HG03095 (cell line): ENCODE data around the gene ESR2.
A peak's percentile ranks its signal among the peaks of the same experiment; 100 is the strongest.
"Not testable (repeated sequence)": the region's sequence is repeated elsewhere in the genome, so short reads cannot be mapped to it uniquely, and the experiment has no call there.

ENCODE experiments used
- ATAC-seq: cut with Tn5 transposase; IDR thresholded peaks from one replicate; pipeline ENCODE4 v1.9.1; 2021; ENCODE audit warnings: moderate library complexity; ENCODE audit not compliant: unreplicated experiment

The ESR2 gene

GRCh38 chr14:64221391-64222003 is 72.7 kb downstream of the ESR2 start:
- ATAC-seq = no peak

DNA sequence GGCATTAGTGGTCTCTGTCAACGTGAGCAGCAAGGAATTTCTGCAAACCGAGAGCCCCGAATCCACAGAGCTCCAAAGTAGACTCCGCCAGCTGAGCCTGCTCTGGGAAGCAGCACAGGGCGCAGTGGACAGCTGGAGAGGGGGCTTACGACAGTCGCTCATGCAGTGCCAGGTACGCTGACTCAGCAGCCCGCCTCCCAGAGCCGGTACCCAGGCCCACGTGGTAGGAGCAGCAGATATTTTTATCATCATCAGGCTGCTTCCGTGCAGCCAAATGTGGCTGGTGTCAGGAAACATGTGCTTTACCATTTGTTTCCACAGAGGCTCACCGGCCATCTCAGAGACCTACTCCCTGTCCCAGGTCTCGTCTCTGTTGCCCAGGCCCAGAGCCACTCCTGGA is 73.7 kb downstream of the ESR2 start:
- no peak for ATAC-seq

DNA sequence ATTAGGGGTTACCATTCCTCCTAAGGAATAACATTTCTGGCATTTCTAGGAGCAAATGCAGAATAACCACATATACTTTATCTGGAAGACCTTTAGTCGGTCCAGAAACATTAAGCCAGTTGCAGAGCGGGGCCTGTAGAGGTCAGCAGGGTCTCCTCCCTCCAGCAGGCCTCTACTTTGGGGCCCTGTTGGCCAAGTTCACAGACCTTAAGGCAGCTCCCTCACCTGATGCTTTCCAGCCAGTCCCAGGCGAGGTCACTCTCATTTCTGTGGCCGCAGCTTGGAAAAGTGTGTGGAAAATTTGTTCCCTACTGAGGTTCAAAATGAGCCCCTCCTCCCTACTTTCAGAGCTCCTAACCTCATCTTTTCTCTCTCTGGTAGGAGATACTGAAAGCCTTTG is 74.1 kb downstream of the ESR2 start:
- ATAC-seq = no peak

- ATAC-seq = peak; percentile 40
Measured at GRCh38 chr14:64218344-64219240, 75.6 kb downstream of the ESR2 start.

DNA sequence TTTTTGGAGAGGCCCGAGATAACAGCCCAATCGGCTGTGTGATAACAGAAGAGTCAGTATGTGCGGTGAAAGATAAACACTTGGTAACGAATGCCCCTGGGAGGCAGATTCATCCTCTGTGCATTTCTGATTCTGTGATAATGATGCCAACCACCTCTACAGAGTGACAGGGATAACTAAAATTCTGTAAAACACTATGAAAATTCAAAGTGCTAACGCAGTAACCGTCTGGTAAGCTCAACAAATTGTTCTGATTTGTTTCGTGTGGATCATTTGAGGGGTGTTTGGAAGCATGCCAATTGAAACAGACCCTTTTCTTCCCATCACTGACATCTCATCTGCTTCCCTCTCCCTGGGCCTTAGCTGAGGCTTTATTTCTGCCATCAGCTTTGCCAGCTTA is 76.3 kb downstream of the ESR2 start:
- ATAC-seq = no peak

GRCh38 chr14:64217308-64217707 is 76.9 kb downstream of the ESR2 start:
- ATAC-seq = no peak

DNA sequence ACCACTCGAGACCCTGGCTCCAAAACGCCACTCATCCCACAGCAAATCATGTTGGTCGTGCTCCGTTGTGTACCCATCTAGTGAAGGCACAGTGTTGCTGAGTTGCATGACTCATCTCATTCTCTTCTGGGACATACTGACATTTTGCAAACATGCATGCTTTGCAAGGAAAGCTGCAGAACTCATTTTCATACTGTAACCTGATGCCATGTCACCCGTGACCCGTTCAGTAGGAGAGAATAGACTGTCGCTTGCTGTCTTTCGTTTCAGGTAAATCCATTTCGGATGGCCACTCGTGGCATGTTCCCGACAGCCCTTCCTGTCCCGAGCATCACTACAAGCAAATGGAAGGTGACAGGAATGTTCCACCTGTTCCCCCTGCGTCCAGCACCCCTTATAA is 78.2 kb downstream of the ESR2 start:
- ATAC-seq = no peak

DNA sequence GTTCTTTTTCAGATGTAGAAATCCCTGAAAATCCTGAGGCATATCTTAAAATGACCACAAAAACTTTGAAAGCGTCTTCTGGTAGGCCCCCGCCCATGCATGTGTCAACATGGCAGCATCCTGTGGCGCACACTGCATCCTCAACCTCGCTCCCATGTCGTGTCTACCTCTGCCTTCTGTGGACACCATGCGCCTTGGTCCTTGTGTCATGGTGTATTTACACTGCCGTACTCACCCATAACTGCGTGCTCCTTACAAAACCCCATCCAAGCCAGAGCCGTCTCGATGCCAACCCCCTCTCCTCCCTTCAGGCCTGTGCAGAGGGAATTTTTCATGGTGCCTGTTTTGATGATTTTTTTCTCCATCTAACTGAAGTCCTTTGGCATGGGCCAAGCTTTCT is 78.9 kb downstream of the ESR2 start:
- ATAC-seq = no peak

- no peak for ATAC-seq
Measured at GRCh38 chr14:64213853-64214570, 80.2 kb downstream of the ESR2 start.

DNA sequence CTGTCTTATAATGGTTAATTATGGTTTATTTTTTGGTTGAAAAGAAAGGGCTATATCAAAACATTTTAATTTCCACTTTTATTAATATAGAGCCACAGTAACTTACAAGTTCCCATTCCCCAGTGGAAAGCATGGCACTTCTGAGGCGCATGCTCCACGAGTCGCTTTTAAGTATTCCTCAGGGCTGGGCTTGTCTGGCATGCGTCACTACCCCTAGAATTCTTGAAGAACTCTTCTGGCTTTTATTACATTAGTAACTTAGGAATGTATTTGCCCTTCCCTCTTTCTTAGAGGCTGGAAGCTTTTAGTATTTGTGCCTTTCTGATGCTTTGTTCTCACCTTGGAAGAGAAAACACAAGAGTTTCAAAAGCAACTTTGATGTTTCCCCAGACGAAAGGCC is 81.1 kb downstream of the ESR2 start:
- ATAC-seq = no peak

GRCh38 chr14:64212666-64213065 is 81.5 kb downstream of the ESR2 start:
- ATAC-seq = no peak

DNA sequence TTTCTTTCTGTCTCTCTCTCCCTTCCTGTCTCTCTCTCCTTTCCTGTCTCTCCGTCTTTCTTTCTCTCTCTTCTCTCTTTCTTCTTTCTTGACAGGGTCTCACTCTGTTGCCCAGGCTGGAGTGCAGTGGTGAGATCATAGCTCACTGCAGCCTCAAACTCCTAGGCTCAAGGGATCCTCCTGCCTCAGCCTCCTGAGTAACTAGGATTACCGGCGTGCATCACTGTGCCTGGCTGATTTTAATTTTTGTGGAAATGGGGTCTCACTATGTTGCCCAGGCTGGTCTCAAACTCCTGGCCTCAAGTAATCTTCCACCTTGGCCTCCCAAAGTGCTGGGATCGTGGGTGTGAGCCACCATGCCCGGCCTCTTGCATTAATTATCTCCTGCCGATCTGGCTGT is 83.3 kb downstream of the ESR2 start:
- ATAC-seq = not testable (repeated sequence)

GRCh38 chr14:64210216-64210615 is 84.0 kb downstream of the ESR2 start:
- no peak for ATAC-seq

DNA sequence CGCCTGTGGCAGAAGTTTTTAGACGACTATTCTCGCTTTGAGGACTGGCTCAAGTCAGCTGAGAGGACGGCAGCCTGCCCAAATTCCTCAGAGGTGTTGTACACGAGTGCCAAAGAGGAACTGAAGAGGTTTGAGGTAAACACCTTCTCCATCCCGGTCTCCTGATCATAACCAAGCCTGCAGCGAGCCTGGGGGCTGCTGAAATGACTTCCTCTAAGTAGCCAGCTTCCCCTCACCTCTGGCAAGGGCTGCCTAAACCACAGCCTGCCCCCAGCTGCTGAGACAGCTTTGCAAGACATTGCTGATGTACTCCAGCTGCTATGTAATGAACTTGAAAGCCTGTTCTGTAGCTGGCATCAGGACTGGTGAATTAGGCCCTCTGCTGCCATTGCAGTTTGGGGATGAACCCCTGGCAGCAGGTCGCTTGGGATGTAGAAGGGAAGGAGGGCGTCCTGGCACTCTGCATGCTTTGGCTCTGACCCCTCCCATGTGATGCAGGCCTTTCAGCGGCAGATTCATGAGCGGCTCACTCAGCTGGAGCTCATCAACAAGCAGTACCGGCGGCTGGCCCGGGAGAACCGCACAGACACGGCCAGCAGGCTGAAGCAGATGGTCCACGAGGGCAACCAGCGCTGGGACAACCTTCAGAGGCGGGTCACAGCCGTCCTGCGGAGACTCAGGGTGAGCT is 84.6 kb downstream of the ESR2 start:
- no peak for ATAC-seq

DNA sequence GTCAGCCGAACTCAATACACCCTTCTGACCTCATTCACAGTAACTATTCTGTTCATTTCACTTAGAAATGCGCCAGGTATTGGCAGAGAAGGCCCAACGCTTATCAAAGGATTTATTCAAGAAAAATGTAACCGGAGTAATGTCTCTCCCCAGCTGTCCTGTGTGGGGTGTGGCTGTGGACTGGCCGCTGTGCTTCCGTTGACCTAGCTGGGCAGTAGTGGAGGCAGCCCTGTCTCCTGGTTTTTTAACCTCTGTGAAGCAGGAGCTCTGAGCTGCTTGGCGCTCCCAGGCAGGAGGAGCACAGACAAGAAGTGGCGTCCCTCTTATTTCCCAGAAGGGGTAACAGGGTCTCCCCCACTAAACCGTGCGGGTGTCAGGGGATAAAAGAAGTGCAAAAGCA is 85.2 kb downstream of the ESR2 start:
- ATAC-seq = no peak

- ATAC-seq = no peak
Measured at GRCh38 chr14:64208261-64208660, 85.9 kb downstream of the ESR2 start.

DNA sequence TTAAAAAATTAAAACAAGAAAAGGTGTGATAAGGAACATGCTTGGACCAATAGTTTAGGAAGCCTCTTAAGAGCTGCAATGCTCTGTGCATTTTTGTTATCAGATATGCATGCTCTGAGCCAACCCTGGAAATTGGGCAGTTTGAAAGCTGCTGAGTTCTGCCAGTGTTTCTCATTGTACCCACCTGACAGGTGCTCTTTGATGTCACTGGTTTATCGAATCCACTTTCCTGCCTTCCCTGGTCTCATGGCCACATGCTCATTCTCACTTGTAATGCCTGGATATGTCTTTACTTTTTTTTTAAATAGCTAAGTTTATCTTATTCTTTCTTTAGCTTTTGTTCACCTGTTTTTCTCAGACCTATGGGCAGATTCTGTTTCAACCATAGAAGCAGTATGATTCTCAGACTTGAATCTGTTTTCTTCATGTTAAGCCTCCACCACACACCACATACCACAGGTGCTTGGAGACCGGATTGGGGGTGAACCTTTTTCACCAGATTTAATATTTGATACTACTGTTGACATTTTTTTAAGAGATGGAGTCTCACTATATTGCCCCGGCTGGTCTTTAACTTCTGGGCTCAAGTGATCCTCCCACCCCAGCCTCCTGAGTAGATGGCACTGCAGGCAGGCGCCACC is 90.7 kb downstream of the ESR2 start:
- ATAC-seq = no peak

- ATAC-seq = no peak
Measured at GRCh38 chr14:64202716-64203115, 91.5 kb downstream of the ESR2 start.

DNA sequence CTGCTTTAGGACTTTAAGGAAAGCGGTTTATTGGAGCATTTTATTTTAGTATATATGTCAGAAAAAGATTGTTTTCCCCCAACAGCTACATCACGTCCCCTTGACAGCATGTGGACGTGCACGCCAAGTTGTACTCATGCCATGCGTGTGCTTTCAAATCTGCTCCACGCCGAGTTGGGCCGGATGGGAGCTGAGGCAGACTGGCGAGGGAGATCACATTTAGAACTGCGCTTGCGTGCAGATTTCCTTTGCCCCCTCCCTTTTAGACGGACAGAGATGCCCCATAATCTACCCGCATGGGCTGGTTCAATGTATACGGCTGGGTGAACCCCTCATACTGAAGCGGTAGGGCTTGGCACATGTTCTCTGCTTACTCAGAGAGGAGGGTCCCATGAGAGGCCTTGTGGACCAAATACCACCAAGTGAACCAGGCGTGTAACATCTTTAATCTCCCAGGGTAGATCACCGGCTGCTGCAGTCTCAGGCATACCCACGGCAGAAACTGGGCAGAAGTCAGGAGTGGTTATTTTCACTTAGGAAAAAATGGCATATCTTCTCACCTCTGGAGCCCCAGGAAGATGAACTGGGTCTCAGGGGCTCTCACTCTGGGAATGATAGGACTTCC is 92.1 kb downstream of the ESR2 start:
- ATAC-seq = no peak

- no peak for ATAC-seq
Measured at GRCh38 chr14:64201296-64201695, 92.9 kb downstream of the ESR2 start.
